Stimulated activated CD8-positive, alpha-beta memory T cell treated with anti-CD3 and anti-CD28 coated beads, Interleukin-12 subunit alpha, Interleukin-12 subunit beta, amount 100 ng/mL, for 24 hours (primary cell): Measurements from ENCODE around the gene RASSF7.
"Not testable (repeated sequence)": the region's sequence is repeated elsewhere in the genome, so short reads cannot be mapped to it uniquely, and the experiment has no call there.

Experiments used
- DNase-seq: peaks from one replicate; pipeline ENCODE4 v3.0.0-alpha.2; 2020; ENCODE audit errors: extremely low read depth

Gene RASSF7

GRCh38 chr11:560305-561147 is at the start of gene RASSF7, which contains the start of gene LMNTD2:
TSS of gene RASSF7 (plus strand) at chr11:560970. CDS start at chr11:561769, 799 bp downstream.
TSS of gene LMNTD2 (minus strand) at chr11:560738. CDS start at chr11:560716, 22 bp downstream.
- DNase-seq = peak; percentile 88

DNA sequence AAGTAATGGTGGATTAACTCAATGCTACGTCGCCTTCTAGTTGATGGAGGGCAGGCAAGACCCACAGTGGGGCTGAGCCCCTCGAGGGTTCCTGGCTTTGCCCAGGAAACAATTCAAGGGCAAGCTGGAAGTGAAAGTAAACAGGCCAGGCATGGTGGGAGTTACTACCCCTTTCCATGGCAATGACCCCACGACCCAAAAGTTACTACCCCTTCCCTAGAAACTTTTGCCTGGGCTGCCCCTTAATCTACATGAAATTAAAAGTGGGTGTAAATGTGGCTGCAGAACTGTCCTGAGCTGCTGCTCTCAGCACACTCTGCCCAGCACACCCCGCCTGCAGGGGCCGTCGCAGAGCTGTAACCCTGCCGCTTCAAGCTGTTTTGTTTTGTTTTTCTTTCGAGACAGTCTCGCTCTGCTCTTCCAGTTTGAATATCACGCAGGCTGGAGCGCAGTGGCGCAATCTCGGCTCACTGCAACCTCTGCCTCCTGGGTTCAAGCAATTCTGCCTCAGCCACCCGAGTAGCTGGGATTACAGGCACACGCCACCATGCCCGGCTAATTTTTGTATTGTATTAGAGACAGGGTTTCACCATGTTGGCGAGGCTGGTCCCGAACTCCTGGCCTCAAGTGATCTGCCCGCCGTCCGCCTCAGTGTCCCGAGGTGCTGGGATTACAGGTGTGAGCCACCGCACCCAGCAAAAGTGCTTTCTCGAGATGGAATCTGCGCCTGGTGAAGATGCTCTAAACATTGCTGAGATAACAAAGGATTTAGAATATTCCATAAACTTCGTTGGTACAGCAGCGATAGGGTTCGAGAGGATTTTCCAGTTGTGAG is 47.8 kb upstream of the RASSF7 start:
- DNase-seq = no peak

- DNase-seq = no peak
These were observed 46.2 kb upstream of the RASSF7 start for GRCh38 chr11:514606-515005.

DNA sequence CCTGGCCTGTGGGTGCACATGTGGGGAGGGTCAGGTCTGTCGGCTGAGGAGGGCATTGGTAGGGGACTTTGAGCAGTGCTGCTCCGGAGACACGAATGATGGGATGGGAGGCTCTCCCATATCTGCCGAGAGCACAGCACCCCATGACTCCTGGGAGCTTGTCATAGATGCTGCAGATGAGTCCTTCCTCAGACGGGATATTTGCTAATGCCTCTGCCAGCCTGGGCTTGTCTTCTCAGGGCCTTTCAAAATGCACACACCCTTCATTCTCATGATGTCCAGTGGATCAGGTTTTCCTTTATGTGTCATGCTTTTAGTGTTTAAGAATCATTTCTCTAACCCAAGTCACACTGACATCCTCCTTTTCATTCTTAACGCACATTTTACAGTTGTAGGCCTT is 45.6 kb upstream of the RASSF7 start:
- no peak for DNase-seq

- DNase-seq = no peak
These were observed 44.4 kb upstream of the RASSF7 start for GRCh38 chr11:516400-516799.

DNA sequence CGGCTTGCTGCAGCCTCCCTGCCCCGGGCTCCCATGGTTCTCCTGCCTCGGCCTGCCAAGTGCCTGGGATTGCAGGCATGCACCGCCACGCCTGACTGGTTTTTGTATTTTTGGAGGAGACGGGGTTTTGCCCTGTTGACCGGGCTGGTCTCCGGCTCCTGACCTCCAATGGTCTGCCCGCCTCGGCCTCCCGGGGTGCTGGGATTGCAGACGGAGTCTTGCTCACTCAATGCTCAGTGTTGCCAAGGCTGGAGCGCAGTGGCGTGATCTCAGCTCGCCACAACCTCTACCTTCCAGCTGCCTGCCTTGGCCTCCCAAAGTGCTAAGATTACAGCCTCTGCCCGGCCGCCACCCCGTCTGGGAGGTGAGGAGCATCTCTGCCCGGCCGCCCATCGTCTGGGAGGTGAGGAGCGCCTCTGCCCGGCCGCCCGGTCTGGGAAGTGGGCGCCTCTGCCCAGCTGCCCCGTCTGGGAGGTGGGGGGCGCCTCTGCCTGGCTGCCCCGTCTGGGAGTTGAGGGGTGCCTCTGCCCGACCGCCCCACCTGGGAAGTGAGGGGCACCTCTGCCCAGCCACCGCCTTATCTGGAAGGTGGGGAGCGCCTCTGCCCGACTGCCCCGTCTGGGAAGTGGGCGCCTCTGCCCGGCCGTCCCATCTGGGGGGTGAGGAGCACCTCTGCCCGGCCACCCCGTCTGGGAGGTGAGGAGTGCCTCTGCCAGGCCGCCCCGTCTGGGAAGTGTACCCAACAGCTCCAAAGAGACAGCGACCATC is 43.7 kb upstream of the RASSF7 start:
- not testable (repeated sequence) for DNase-seq

GRCh38 chr11:518463-519202 is 42.1 kb upstream of the RASSF7 start:
- peak; percentile 68 for DNase-seq

DNA sequence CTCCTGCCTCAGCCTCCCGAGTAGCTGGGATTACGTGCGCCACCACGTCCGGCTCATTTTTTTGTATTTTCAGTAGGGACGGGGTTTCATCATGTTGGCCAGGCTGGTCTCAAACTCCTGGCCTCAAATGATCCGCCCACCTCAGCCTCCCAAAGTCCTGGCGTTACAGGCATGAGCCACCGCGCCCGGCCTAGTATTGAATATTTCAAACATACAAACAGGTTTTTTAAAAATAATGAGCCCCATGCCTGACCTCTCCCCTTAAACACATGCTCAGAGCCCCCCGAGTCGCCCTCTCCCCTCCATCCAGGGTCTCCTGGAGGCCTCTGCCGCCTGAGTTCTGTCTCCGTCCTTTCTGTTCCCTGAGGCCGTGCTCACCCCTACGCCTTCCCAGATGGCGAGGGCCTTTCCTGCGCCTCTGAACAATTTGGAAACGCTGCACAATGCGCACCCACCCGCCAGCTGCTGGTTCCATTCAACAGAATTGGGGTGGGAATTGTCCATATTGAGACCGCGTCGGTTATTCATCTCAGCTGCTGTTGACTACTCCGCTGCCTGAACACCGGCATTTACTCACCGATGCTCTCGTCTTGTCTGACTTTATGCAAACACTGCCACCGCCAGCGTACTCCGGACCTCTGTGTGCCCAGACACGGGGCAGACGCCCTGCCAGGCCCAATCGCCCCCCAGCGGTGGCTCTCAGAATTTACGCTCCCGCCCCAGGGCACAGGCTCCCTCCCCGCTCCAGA is 40.2 kb upstream of the RASSF7 start:
- no peak for DNase-seq

- DNase-seq = no peak
These were observed 39.5 kb upstream of the RASSF7 start for GRCh38 chr11:521177-521688.

DNA sequence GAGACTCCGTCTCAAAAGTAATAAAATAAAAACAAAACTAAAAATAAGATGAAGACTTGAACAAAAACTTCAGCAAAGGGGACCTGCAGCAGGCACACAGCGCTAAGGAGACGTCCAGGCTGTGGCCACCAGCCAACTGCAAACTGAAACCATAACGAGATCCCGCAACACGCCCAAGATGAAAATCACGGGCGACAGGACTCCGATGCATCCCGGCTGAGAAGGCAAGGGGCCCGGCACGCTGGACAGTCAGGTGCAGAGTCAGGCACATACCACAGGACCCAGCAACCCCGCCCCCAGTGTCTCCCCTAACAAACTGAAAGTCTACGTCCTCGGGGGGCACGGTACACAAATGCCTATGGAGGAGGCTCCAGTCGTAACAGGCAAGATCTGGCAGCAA is 34.6 kb upstream of the RASSF7 start:
- DNase-seq = no peak

- DNase-seq = no peak
These were observed 32.5 kb upstream of the RASSF7 start for GRCh38 chr11:528166-528814.

GRCh38 chr11:528815-529727 is 31.7 kb upstream of the RASSF7 start:
- no peak for DNase-seq

DNA sequence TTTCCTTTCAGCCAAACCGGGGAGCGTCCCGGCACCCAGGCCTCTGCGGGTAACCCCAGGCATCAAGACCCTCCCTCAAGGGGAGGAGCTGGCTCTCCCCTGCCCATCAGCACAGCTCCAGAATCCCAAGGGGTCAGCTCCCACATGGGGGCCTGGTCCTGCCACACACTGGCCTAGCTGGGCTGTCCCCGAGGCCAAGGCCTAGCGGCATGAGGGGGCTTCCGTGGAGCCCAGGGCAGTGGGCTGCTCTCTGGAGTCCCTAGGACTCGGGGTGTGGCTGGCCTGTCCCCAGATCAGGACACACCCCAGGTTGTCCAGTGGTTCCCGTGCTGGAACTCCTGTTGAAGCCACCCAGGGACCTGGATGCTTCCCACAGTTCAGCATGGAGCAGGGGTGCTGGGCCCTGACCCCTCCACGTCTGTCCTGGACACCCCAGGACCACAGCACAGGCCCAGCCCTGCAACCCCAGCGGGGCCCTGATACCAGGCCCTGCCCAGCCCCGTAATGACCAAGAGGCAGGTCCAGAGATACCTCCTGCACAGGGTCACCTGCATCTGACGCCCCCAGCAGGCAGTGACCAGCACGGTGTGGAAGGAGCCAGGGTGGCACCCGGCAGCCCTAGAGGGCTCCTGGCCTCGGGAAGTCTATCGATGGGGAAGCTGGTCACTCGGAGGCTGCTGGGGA is 30.9 kb upstream of the RASSF7 start:
- no peak for DNase-seq

- DNase-seq = no peak
These were observed 29.6 kb upstream of the RASSF7 start for GRCh38 chr11:530960-531831.

DNA sequence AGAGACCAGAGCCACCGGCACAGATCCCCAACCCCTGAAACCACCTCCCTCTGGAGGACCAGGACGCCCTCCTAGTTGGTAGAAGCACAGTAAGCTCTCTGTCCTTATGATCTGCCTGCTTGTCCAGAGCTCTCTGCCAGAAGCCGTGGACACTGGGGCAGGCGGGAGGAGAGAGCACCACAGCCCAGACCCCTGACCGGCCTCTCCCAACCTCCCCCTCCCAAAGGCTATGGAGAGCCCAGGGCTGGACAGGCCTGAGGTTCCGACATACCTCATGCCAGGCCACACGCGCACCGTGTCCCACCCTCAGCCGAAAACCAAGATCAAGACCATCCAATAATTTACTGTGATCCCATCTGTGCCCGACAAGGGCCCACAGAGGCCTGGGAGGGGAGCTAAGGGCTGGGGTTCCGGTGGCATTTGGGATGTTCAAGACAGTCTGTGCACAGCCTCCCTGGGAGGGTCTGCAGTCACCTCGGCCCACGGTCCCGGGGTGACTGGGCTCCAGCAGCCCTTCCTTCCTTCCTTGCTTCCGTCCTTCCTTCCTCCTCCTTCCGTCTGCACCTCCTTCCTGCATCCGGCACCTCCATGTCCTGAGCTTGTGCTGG is 28.7 kb upstream of the RASSF7 start:
- no peak for DNase-seq

- DNase-seq = no peak
These were observed 28.2 kb upstream of the RASSF7 start for GRCh38 chr11:532527-532985.
